GM12878 (cell line): Measurements from ENCODE around the gene GRIK2. TPM values are rescaled to one million over a fixed set of nuclear protein-coding genes. Genes with fewer than 3 reads are reported as not detected.

Source experiments
- ATAC-seq: fragments of 200-7000 bp; cut with Tn5 transposase; 3 replicates; pipeline ENCODE4 v1.9.1; 2020; ENCODE audit warnings: mild to moderate bottlenecking, moderate library complexity
- BruUV-seq: library from RNA; stranded (reverse); fragments of 400-500 nt; replicated peaks from 2 replicates; lab custom pipeline; 2021; lab: Mats Ljungman, UMichigan
- CTCF ChIA-PET: fragments of 300-600 bp; sonication (Branson Sonifier 250); formaldehyde crosslinking; extraction: SDS; loops from one replicate; lab custom pipeline; 2021; ENCODE audit warnings: inconsistent platforms; lab: Yijun Ruan, JAX
- POLR2A ChIA-PET: fragments of 350-600 bp; formaldehyde crosslinking; extraction: SDS; loops from one replicate; lab custom pipeline; 2021; ENCODE audit warnings: inconsistent platforms; lab: Charles Lee
- RAD21 ChIA-PET: fragments of 300-600 bp; sonication (Branson Sonifier 250); formaldehyde crosslinking; loops from one replicate; lab custom pipeline; 2023; ENCODE audit warnings: antibody characterized with exemption; ENCODE audit not compliant: unreplicated experiment; lab: Charles Lee
- SMC1A ChIA-PET: fragments of 300-600 bp; sonication (Branson Sonifier 250); formaldehyde crosslinking; loops from one replicate; lab custom pipeline; 2023; ENCODE audit not compliant: unreplicated experiment, uncharacterized antibody; lab: Charles Lee
- DNase-seq: peaks from one replicate; pipeline ENCODE4 v3.0.0-alpha.2; 2011; ENCODE audit warnings: low read depth, low spot score
- FAIRE-seq: peaks from 3 replicates; lab custom pipeline; 2011; peaks lifted over from hg19 to GRCh38; lab: Jason Lieb, UNC
- H2AFZ ChIP-seq: 2 replicates; pipeline ENCODE4 v1.6.0; 2011; ENCODE audit warnings: low read depth, low read length, control low read depth; ENCODE audit not compliant: control insufficient read depth
- H3K27ac ChIP-seq: 2 replicates; pipeline ENCODE4 v1.5.1; 2011; ENCODE audit warnings: control low read depth; ENCODE audit not compliant: control insufficient read depth, insufficient read depth
- H3K27me3 ChIP-seq, 2 experiments: replicated peaks in 1 of 2; 2 replicates each; pipeline versions ENCODE4 v1.6.0 to v1.6.1; 2011; ENCODE audit warnings: low read length in 1 of 2; ENCODE audit not compliant: control insufficient read depth in 2 of 2, insufficient read depth in 2 of 2
- H3K36me3 ChIP-seq, 2 experiments: 2 replicates each; pipeline ENCODE4 v1.5.1; 2011; ENCODE audit warnings: low read length in 1 of 2; ENCODE audit not compliant: control insufficient read depth in 2 of 2, insufficient read depth in 2 of 2
- H3K4me1 ChIP-seq: 2 replicates; pipeline ENCODE4 v1.6.1; 2011; ENCODE audit warnings: mild to moderate bottlenecking, low read length, moderate library complexity, mixed read lengths; ENCODE audit not compliant: control insufficient read depth, insufficient read depth
- H3K4me2 ChIP-seq: 2 replicates; pipeline ENCODE4 v1.6.0; 2011; ENCODE audit warnings: control low read depth; ENCODE audit not compliant: control insufficient read depth, insufficient read depth
- H3K4me3 ChIP-seq: fragments of 200-600 bp; sonication (generic); 2 replicates; pipeline ENCODE4 v1.5.1; 2016
- H3K79me2 ChIP-seq: 2 replicates; pipeline ENCODE4 v1.6.0; 2011; ENCODE audit warnings: low read length; ENCODE audit not compliant: control insufficient read depth, insufficient read depth
- H3K9ac ChIP-seq: 2 replicates; pipeline ENCODE4 v1.8.0; 2011; ENCODE audit warnings: low read length, control low read depth, mixed read lengths; ENCODE audit not compliant: control insufficient read depth, insufficient read depth
- H3K9me3 ChIP-seq: replicated peaks from 3 replicates; pipeline ENCODE4 v1.5.1; 2011; ENCODE audit warnings: mild to moderate bottlenecking, low read length; ENCODE audit not compliant: control insufficient read depth, insufficient read depth
- H4K20me1 ChIP-seq: 2 replicates; pipeline ENCODE4 v1.6.0; 2011; ENCODE audit not compliant: control insufficient read depth, insufficient read depth
- TCF12 ChIP-seq: IDR thresholded peaks from 2 replicates; pipeline ENCODE4 v1.6.1; 2011; ENCODE audit warnings: low read depth, mild to moderate bottlenecking, low read length
- ZNF217 ChIP-seq: fragments of 450-650 bp; IDR thresholded peaks from 2 replicates; pipeline ENCODE4 v1.6.1; 2017; ENCODE audit warnings: antibody characterized with exemption, mild to moderate bottlenecking
- ZNF274 ChIP-seq: IDR thresholded peaks from one replicate; pipeline ENCODE4 v1.8.0; 2011; ENCODE audit not compliant: insufficient read length, insufficient read depth
- WGBS: methylation state at CpG from one replicate; pipeline ENCODE4 v1.1.6; 2016; ENCODE audit warnings: low lambda C conversion rate; ENCODE audit not compliant: insufficient replicate concordance, insufficient coverage; ENCODE audit errors: missing lambda C conversion rate; 5-methylcytosine and 5-hydroxymethylcytosine counted together
- in situ Hi-C: fragments of 300-500 bp; cut with MboI; formaldehyde crosslinking; loops from 9 replicates; pipeline ENCODE4 v1.14.3; 2018; ENCODE audit warnings: mixed read lengths
- intact Hi-C: fragments of 100-400 bp; cut with micrococcal nuclease; formaldehyde crosslinking; loops from one replicate; pipeline ENCODE4 v1.14.2; 2022; ENCODE audit not compliant: unreplicated experiment
- polyA plus RNA-seq, 11 experiments: library from polyadenylated mRNA; depleted of rRNA in 4 of 11; unstranded in 6 of 11; stranded (reverse) in 5 of 11; fragments of >200 nt; fragmentation: Nextera tagmentation in 4 of 11; fragmentation: Illumina TruSeq in 1 of 11; extraction: Ambion mirVana in 4 of 11; extraction: Trizol in 1 of 11; gene quantifications; 1 replicate in 1 of 11; 2 replicates in 10 of 11; pipeline versions ENCODE4 v1.2.1 to v1.2.3, GENCODE V29; 2011 to 2016; ENCODE audit warnings: inconsistent platforms in 2 of 11, missing spikeins in 2 of 11, low read depth in 1 of 11
- total RNA-seq, 4 experiments: library from RNA; depleted of rRNA in 3 of 4; stranded (reverse); fragments of >200 nt in 3 of 4; fragmentation: Illumina TruSeq in 1 of 4; extraction: Trizol in 1 of 4; gene quantifications; 2 replicates each; pipeline versions ENCODE4 v1.2.1 to v1.2.3, GENCODE V29; 2013 to 2021

GRIK2 gene
- total and polyA plus RNA-seq, 10 of the 15 experiments (the other 5 are each of a cell fraction or from before 2014, with no cell fraction given), result not detected

- no peak overlapping the region for H3K4me3 ChIP-seq
- no peak overlapping the region for H2AFZ ChIP-seq
- no peaks in the 10 kb centered on the region for H4K20me1 ChIP-seq
- FAIRE-seq (no peak), DNase-seq (no peak), ATAC-seq (no peak)
- H3K27me3 ChIP-seq, result no peaks in the 10 kb centered on the region
- ChIA-PET RAD21 (no interaction called here), SMC1A (no interaction called here), POLR2A (interaction anchor here (0.6 kb wide), 1 partner anchor 22 kb away, joined by 3 read pairs; no protein-coding TSS in a partner anchor), CTCF (no interaction called here)
- no peak overlapping the region for H3K9ac ChIP-seq
- H3K79me2 ChIP-seq, result no peaks in the 10 kb centered on the region
- H3K36me3 ChIP-seq, result no peaks in the 10 kb centered on the region
- TF ChIP-seq ZNF274, result no peak
- no peak overlapping the region for H3K27ac ChIP-seq
- WGBS, result 50% methylated on average over 1 of the region's 1 CpG
- H3K4me1 ChIP-seq, result no peaks in the 10 kb centered on the region
- H3K9me3 ChIP-seq, result no peaks in the 10 kb centered on the region
- no TSS peak for BruUV-seq
- in situ Hi-C loops, result no loop called here
- H3K4me2 ChIP-seq, result no peak overlapping the region
- intact Hi-C loops, result no loop called here
Measured at GRCh38 chr6:101429270-101429669, 35.8 kb downstream of the GRIK2 start.

GRCh38 chr6:101429845-101430244 is 36.3 kb downstream of the GRIK2 start:
- ATAC-seq, result no peak

More at GRCh38 chr6:101429845-101430244, 36.3 kb downstream of the GRIK2 start:
- Histone ChIP-seq H3K9ac (no peak overlapping the region), H3K4me2 (no peak overlapping the region), H3K4me3 (no peak overlapping the region), H3K36me3 (no peaks in the 10 kb centered on the region), H3K27ac (no peak overlapping the region), H3K79me2 (no peaks in the 10 kb centered on the region), H2AFZ (no peak overlapping the region), H3K9me3 (no peaks in the 10 kb centered on the region), H3K4me1 (no peaks in the 10 kb centered on the region), H3K27me3 (no peaks in the 10 kb centered on the region), H4K20me1 (no peaks in the 10 kb centered on the region)
- SMC1A ChIA-PET, result no interaction called here
- WGBS, result 1% methylated on average over 5 of the region's 5 CpGs
- in situ Hi-C loops (no loop called here), intact Hi-C loops (no loop called here)
- RAD21 ChIA-PET, result no interaction called here
- POLR2A ChIA-PET, result no interaction called here
- BruUV-seq, result no TSS peak
- DNase-seq, result no peak
- TF ChIP-seq TCF12 (no peak), ZNF217 (no peak)
- TF ChIP-seq, all 136 proteins: peak for 0
- CTCF ChIA-PET, result no interaction called here
- no peak for FAIRE-seq
